Bladder microvascular endothelial cell (primary cell): ENCODE measurements around the gene ABR. TPM values are rescaled to one million over a fixed set of nuclear protein-coding genes. Genes with fewer than 3 reads are reported as not detected.

ENCODE experiments used
- total RNA-seq: library from RNA; depleted of rRNA; stranded (reverse); fragments of >200 nt; gene quantifications from 2 replicates; pipeline ENCODE4 v1.2.3, GENCODE V29; 2014

The ABR gene
- 34.2 and 59.9 TPM in 2 replicates for total RNA-seq

DNA sequence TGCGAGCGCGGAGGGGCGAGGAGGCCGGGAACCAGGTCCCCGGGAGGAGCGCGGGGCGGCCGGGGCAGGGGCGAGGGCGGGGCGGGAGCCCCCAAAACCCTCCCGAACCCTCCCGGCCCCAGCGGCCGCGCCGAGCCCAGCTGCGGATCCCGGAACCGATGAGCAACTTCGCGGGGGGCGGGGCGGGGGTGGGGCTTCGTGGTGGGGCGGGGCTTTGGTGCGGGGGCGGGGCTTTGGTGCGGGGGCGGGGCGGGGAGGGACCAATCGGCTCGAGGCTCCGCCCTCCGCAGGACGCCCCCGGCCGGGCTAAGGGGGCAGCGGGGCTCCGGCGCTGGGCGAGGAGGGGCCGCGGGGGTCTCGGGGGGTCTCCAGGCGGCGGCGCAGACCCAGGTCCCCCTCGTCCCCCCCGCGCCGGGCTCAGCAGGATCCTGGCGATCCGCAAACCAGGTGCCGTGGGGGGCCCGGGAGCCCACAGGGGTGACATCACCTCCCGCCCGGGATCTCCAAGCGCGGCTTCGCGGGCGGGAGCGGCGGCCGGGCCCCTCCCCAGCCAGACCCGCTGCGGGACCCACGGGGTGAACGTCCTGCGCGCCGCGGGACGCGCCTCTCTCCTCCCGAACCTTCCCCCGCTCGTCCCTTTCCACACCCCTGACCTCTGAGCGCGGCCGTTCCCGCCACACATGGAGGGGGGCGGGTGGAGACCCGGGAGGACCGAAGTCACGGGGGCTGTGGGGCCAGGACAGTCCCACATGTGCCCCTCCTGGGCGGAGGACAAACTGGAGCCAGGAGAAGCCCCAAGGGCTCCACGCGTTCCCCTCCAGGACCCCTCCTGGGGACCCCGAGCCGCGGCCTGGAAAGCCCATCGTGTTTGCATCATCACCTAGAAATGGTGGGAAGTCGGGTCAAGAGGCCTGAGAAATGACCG is at the start of gene ABR:
Gene ABR, minus strand, starts transcription at position 164 of the 925 bp plus-strand sequence. CDS start 254 bp downstream, outside the sequence.

DNA sequence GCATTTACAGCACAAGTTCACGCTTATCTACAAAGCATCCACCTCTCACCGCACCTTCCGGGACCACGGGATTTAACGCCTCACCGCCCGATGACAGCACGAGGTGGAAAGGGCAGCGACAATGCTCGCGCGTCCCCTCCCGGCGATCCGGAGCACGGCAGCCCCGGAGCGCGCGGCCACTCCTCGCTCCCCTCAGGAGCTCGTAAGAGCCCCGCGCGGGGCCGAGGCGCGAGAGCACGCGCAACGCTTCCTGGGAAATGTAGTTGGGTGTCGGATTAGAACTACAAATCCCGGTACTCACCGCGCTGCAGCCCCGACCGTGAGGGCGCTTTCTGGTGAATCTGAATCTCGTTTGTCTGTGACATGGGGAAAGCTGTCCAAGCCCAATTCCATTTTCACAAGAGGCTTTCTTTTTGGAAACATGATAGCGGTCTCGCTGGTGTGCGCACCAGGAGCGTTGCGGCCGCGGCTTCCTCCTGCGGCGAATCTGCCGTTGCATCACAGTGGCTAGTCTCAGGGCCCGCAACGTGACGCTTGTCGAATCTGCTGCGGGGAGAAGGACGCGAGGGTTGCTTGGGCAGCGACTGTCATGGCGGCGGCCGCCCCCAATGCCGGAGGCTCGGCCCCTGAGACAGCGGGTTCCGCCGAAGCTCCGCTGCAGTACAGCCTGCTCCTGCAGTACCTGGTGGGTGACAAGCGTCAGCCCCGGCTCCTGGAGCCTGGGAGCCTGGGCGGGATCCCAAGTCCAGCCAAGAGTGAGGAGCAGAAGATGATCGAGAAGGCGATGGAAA is 183.0 kb downstream of the ABR start, which contains the start of gene TIMM22:
Gene TIMM22, plus strand, starts transcription at position 576 of the 791 bp plus-strand sequence. Its CDS starts 14 bp downstream, at position 590.

DNA sequence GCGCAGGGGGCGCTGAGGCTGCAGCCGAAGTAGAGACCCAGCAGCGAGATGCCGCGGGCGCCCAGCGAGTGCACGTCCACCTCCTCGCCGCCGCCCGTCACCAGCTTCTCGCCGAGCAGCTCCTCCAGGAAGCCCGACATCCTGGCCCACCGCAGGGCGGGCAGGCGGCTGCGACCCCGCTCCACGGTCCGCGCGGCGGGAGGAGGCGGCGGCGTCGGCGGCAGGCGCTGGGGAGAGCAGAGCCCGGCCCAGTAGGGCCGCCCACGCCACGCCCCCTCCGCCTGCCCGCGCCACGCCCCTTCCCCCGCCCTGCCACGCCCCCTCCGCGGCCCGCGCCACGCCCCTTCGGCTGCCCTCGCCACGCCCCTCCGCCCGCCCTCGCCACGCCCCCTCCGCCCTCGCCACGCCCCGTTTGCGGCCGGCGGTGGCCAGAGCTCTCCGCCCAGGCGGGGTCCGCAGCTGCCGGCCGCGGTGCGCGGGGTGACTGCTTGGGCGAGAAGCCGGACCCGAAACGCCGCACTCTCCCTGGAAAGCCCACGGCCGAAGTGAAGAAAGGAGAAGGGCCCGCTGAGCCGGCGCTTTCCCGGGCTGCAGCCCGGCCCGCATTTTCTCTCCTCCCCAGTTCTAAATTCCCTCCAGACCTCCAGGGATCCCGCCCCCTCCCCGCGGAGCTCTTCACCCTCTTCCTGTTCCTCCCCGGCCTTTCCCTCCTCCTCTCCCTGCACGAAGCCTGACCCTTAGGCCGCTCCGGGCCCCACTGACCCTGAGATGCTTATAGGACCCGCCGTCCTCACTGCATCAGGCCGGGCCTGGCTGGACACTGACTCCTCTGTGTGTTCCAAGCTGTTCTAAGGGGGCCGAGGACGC is 200.0 kb downstream of the ABR start, which contains the start of gene NXN:
Gene NXN, minus strand, starts transcription at position 238 of the 867 bp plus-strand sequence.

Other genes with a start within 250 kb of the ABR start
- 13.9 and 121 TPM in 2 replicates for gene NXN, start 200.2 kb downstream of the ABR start, total RNA-seq
- gene TIMM22, start 182.9 kb downstream of the ABR start, total RNA-seq, result 16.7 and 18.6 TPM in 2 replicates
- not detected in 2 replicates for gene BHLHA9, start 90.5 kb upstream of the ABR start, total RNA-seq
- gene TRARG1, start 99.7 kb upstream of the ABR start, total RNA-seq, result not detected in 2 replicates
- 335 and 507 TPM in 2 replicates for gene YWHAE, start 220.2 kb upstream of the ABR start, total RNA-seq